ENCODE results near the gene FRMPD4.

The FRMPD4 gene

DNA sequence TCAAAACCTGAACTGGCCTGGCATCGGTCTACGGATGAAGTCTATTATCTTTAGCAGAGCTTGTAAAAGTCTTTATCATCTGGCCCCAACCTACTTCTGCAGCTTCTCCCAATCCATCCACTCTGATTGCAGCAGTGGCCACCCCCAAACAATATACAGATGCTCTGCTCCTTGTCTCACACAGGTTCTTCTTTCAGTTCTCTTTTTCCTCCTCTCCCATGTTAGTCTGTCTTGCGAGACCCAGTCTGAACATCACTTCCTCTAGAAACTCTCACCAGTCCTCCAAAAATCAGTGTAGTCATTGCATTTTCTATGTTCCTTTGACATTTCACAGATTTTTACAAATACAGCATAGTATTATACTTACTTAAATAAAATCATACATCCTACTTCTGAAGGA is 163.0 kb downstream of the FRMPD4 start:
- DNase-seq (ENCODE audit: low spot score), result no peak

DNA sequence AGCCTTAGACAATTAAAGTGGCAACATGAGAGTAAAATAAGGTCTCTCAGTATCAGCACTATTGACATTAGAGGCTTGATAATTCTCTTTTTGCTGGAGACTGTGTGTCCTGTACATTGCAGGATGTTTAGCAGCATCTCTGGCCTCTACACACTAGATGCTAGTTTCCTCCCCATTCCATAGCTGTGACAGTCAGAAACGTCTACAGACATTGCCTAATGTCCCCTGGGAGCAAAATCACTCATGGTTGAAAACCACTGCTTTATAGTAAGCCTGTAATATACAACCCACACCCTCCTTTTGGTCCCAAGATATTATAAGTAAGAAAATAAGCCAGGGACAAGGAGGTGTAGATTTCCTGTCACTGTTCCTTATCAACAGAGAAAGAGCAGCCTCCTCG is 166.0 kb downstream of the FRMPD4 start:
- DNase-seq (ENCODE audit: low spot score), result no peak

GRCh38 chrX:12307961-12308360 is 169.7 kb downstream of the FRMPD4 start:
- no peak for DNase-seq (ENCODE audit: low spot score)

GRCh38 chrX:12308420-12308819 is 170.1 kb downstream of the FRMPD4 start:
- DNase-seq (ENCODE audit: low spot score), result no peak

GRCh38 chrX:12309040-12309743 is 170.9 kb downstream of the FRMPD4 start:
- DNase-seq (ENCODE audit: low spot score), result peak; percentile 2

GRCh38 chrX:12309744-12310076 is 171.4 kb downstream of the FRMPD4 start:
- DNase-seq (ENCODE audit: low spot score), result no peak

DNA sequence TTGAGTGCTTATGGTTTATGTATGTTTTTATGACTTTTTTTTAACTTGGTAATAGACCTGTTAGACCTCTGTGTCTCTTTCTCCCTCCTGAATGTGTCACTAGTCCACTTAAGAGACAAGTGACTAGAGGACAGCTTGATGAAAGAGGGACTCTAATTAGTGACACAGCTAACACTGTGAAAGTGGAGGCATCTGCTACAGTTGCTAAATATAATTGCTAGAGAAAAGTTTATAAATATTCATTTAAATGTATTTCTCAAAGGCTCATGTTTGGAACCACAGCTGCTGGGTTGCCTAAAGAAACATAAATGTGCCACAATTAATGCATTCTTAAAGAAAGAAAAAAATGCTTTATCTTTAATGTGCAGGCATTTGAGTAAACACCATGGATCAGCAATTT is 176.4 kb downstream of the FRMPD4 start:
- no peak for DNase-seq (ENCODE audit: low spot score)

- no peak for DNase-seq (ENCODE audit: low spot score)
Observed at GRCh38 chrX:12315526-12315925, 177.3 kb downstream of the FRMPD4 start.

GRCh38 chrX:12319003-12319519 is 180.8 kb downstream of the FRMPD4 start:
- no peak for DNase-seq (ENCODE audit: low spot score)

DNA sequence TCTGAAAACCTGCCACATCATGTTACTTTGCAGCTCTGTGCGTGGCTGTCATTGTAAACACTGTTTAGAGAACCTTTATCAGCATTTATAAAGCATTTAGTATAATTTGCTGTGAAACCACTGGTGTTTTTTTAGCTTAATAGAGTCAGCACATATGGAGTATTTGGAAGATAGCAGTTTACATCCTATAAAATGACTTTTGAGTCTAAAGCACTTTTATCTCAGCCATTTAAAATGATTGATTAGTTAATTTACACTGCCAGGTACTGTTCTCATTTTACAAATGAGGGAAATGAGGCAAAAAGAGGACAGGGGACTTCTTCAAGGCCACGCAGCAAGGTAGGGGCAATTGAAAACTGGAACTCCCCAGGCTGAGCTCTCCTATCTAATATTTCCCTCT is 181.7 kb downstream of the FRMPD4 start:
- DNase-seq (ENCODE audit: low spot score), result no peak

DNA sequence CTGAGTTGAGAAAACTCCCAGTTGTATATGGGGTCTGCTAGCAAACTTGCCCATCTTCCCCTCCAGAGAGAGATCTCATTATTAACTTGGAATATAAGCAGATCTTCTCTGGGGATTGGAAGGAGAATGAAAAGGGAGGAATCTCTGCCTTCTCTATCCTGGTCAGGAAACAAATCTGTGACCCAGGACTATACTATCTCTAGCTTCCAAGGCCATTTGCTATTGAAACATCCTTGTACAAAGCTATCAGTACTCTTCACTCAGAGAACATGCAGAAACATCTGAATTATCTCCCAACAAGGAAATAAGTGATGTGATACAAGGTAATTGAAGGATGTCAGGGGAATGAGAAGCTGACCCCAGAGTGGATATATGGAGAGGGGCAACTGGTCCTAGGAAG is 183.8 kb downstream of the FRMPD4 start:
- DNase-seq (ENCODE audit: low spot score), result no peak

GRCh38 chrX:12325171-12325570 is 186.9 kb downstream of the FRMPD4 start:
- DNase-seq (ENCODE audit: low spot score), result no peak

DNA sequence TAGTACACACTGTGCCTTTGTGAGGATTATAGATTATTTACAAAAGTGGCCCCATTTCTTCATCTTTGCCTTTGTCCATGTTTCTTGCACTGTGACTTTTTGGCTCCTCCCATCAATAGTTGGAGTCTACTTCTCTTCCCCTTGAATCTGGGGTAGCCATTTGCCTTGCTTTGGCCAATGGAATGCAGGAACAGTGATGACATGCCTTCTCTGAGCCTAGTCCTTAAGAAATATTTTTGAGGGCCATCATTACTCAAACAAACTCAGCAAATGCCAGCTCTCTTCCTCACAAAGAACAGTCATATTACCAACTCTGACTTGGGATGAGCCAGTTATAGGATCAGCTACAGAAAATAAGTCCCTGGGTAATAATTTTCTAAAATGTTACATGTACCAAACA is 189.6 kb downstream of the FRMPD4 start:
- DNase-seq (ENCODE audit: low spot score), result no peak

GRCh38 chrX:12329476-12329875 is 191.2 kb downstream of the FRMPD4 start:
- no peak for DNase-seq (ENCODE audit: low spot score)

DNA sequence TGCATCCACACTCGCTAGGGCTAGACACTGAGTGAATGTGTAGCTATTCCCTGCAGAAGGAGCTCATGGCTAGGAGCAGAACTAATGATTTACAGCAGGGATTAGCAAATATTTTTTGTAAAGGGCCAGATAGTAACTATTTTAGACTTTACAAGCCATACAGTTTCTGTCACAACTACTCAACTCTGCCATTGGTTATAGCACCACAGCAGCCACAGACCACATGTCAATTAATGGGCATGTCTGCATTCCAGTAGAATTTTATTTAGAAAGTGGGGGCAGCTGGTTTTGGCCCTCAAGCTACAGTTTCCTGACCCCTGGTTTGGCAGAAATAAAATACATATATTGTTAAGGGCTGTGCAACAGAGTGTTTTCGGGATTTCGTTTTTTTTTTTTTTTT is 192.6 kb downstream of the FRMPD4 start:
- DNase-seq (ENCODE audit: low spot score), result no peak

DNA sequence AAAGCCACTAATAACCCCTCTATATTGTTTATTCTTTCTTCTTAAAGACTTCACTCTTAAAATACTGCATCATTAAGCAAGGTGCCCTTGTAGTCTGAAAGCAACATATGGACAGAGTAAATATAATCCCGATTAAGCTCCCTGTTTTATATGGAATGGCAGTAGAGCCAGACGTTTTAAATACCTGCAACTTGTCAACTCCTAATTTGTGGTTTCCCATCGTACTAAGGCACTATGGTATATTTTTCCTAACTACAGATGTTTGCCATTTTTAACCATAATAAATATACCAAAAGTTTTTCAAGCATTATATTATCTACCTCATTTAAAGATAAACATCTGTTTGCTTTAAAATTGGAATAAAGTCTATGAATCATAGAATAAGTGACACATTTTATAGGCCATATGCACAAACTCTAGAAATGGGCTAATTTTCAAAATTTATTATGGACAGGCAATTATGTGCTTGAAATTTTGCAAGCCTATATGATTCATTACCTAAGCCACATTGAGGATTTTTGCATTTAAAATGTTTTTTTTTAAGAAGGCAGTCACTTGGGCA is 194.6 kb downstream of the FRMPD4 start:
- no peak for DNase-seq (ENCODE audit: low spot score)

DNA sequence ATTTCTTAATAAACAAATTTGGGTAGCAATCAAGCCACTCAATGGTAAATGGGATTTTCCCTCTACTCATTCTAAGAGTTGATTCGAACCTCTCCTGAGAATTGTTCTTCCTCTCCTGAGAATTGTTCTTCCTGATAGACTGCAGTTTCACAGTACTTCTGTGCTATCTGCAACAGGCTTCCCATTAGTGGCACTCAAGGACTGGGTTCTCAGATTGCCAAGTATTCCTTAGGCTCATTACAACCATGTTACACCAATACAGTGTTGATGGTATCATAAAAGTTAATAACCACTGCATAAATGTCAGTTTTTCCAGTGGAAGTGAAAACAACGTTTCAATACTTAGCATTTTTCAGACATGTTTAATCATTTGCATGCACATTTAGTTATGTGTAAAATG is 201.6 kb downstream of the FRMPD4 start:
- no peak for DNase-seq (ENCODE audit: low spot score)

GRCh38 chrX:12344954-12345353 is 206.7 kb downstream of the FRMPD4 start:
- no peak for DNase-seq (ENCODE audit: low spot score)

DNA sequence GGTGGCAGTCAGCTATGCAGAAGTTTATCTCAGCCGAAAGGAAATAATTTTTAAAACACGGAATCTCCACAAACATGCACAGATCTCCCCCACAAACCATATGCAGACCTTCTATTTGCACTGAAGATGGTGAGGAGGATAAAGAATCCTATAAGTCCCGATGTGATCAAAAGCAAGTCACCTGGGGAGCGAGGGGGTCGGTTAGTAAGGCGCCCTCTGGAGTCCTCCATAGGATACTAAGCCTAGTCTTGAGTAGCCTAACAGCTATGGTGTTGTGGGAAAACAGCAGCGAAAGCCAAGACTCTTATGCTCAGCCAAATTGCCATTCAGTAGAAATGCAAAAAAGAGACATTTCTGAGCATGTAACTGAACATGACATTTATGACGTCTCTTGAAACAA is 210.9 kb downstream of the FRMPD4 start:
- no peak for DNase-seq (ENCODE audit: low spot score)

DNA sequence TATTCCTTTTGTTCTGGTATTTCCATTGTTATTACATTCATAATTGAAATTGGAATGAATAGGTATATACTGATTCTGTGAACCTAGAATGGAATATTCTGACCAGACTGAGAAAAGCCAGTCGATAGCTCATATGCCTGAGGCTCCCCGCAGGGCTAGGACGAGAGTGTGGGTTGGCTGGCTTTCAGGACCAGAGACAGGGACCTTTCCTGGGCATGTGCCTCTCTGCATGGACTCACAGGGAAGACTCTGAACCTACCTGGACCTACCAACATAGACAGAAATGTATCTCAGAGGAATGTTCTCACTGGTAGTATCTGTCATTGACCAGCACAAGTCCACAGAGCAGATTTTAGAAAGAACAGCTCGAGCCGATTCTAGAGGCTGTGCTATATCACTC is 214.6 kb downstream of the FRMPD4 start:
- DNase-seq (ENCODE audit: low spot score), result no peak

- no peak for DNase-seq (ENCODE audit: low spot score)
Observed at GRCh38 chrX:12360383-12360782, 222.1 kb downstream of the FRMPD4 start.

- no peak for DNase-seq (ENCODE audit: low spot score)
Observed at GRCh38 chrX:12360986-12361598, 222.8 kb downstream of the FRMPD4 start.

DNA sequence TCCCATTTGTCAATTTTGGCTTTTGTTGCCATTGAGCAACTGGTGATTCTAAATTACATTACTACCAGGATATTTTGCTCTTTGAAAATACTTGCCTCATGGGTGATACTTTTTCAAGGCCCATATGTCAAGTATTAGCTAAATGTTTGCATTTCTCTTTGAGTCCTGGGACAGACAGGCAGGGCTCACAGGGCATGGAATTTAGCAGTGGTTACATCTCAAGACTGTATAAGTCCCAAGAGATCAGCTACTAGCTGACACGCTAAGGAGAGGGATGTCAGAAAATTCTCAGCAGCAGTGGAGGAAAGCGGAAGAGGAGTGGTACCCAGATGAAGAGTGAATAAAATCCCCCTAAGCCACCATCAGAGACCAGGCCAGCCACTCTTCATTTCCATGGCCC is 224.9 kb downstream of the FRMPD4 start:
- no peak for DNase-seq (ENCODE audit: low spot score)

DNA sequence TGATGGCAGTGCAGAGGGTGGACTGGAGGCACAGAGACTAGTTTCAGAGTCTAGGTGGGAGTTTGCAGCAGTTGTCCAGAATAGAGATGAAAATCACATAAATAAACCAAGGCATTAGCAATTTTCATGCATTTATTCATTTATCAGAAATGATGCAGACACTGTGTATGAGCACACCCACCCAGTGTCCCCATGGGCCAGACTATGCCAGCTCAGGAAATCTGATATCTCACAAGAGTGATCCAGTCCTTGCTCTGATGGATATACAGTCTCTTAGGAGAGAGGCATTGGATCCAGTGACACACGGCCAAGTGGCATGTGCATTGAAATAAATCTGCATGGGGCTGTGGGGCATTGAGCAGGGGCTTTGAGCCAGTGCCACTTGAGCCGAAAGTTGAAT is 228.2 kb downstream of the FRMPD4 start:
- no peak for DNase-seq (ENCODE audit: low spot score)

All from LoVo (cell line).